GM21723 (cell line): ENCODE data around the gene PKM.
A peak's percentile ranks its signal among the peaks of the same experiment; 100 is the strongest.

Source experiments
- ATAC-seq: cut with Tn5 transposase; IDR thresholded peaks from one replicate; pipeline ENCODE4 v1.9.1; 2021; ENCODE audit warnings: mild to moderate bottlenecking, moderate library complexity; ENCODE audit not compliant: unreplicated experiment

Gene PKM

DNA sequence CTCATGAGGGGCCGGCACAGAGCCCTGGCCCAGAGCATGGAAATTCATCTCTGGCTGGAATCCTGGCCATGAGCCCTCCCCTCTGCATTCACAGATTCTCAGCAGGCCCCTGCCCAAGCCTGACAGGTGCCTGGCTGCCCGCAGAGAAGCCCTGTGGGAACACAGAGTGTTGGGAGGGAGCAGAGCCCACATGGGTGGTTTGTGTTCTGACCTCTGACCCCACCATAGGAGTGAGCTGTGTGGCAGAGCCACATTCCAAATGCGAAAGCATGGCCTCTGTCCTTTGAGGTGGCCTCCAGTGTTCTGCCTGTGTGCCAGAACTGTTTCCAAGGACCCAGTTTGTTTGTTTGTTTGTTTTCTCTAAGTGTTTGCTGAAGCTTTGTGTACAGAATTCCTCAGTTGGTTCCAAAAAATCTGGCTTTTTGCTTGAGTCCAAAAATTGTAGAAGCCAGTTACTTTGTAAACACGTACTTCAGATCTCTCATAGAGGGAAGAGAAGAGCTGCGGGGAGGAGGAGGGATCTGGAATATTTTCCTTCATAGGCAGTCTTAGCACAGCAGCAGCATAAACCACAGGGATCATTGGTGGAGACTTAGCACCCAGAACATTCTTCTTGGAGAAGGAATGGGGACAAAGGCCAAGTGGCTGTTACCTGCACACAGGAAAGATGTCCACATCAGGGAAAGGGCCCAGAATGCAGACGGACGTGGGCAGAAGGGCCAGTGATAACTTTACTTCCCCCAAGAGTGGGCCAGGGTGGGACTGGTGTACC, 69.4 kb downstream of the PKM start:
- no peak for ATAC-seq

DNA sequence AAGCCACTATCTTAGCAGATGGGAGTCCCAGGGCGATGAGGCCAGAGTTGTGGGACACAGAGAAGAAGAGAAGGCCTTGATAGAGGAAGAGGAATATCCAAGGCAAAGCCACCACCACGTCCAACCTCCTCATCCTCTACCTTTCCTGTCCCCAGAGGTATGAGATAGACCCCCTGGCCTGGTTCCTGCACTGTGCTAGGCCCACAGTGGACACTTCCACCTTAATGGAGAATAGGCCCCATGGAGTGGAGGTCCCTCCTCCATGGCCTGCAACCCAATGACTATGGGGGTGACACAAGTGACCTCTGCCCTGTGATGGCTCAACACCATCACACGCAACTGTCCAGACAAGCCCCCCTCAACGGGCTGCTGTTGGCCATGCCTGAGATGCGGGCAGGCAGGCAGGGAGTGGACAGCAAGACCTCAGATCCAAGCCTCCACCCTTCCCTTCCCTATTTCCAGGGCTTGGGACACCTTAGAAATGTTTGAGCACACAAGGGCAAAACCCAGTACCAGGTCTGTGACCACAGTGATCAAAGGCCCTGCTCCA, 70.2 kb downstream of the PKM start:
- no peak for ATAC-seq

DNA sequence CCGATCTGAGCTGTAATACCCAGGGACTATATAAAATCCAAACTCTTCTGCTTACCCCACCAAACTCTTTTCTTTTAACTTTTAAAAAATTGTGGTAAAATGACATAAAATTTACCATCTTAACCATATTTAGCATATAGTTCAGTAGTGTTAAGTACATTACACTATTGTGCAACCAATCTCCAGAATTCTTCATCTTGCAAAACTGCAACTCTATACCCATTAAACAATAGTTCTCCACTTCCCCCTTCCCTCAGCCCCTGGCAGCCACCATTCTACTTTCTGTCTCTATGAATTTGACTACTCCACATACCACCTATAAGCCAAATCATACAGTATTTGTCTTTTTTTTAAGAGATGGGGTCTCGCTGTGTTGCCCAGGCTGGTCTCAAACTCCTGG, 74.1 kb downstream of the PKM start:
- no peak for ATAC-seq

DNA sequence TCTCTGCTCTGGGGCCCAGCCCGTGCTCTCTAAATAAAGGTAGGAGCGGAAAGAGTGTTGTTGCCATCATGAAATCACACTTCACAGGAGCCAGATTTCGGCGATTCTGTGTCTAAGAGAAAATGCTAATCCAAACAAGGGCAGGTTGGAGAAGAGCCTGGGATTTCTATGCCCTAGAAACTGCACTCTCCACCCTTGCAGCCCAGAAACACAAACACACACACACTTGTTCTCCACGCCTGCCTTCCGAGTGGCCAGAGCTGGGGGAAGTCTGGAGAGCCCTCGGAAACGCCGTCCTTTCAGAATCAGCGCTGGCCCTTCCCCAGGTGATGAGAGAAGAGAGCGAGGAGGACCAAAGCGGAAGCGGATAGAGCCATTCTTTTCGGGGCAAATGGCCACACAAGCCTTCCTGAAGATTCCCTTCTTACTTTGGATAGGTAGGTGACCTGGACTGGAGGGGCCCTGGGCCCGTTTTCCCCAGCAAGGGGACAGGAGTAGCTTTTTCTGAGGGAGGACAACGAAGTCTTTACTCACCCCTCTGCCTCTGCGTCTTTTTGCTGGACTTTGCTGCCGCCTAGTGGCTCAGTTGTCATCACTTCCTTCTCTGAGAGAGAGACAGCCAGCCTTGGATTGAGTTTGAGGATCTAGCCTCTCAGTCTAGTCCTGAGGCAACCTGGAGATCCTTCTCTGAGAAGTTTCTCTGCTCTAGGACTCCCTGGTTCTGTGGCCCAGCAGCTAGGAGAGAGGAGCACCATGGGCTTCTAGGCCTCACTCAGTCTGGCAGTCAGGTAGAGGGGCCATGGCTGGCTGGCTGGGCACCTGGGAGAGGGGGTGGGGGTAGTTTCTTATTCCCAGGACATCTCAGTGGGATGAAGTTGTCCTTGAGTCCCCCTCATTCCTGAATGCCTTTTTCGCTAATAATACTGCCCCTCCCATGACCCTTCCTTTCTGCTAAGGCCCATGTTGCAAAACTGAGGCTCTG, 75.1 kb downstream of the PKM start:
- ATAC-seq: peak; percentile 61

DNA sequence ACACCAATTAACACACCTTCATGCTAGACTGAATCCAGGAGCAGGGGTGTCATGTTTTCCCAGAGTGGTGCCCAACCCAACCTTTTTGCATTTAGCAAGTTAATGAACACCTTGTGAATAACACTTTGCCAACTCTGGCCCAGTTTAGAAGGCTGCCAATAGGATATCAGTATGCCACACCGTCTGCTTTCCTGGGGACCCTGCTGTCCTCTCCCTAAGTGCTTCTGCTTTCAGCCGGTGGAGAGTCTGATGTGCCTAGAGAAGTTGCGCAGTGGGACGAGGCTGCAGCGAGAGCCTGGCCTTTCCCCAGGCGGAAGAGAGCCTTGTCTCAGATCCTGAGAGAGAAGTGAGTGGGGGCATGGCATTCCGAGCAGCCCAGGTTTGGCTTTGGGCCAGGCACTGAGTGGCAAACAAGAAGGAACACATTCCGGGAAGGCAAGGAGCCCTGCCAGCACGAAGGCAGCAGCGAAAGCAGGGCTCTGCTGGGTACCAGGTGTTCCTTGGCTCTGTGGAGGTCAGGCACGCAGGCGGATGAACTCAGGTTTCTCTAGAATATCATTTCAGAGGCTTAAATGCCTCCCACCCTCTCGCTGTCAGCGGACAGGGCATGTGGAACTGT, 75.9 kb downstream of the PKM start:
- no peak for ATAC-seq

DNA sequence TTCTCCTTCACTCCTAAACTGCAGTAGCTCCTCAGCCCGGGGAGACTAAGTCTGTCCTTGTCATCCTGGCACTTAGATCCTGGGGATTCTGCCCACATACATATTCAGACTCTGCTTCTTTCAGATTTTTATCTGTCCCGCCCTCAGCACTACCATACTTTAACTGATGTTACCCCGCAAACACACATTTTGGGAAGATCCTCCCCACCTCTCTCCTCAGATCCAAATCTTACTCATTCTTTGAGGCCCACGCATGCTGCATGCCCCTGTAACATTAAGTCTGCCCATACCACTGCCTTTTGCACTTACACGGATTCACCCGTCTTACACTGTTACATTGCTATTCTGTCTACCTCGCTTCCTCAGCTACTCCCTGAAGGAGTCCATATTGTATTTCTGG, 76.7 kb downstream of the PKM start:
- ATAC-seq: no peak

DNA sequence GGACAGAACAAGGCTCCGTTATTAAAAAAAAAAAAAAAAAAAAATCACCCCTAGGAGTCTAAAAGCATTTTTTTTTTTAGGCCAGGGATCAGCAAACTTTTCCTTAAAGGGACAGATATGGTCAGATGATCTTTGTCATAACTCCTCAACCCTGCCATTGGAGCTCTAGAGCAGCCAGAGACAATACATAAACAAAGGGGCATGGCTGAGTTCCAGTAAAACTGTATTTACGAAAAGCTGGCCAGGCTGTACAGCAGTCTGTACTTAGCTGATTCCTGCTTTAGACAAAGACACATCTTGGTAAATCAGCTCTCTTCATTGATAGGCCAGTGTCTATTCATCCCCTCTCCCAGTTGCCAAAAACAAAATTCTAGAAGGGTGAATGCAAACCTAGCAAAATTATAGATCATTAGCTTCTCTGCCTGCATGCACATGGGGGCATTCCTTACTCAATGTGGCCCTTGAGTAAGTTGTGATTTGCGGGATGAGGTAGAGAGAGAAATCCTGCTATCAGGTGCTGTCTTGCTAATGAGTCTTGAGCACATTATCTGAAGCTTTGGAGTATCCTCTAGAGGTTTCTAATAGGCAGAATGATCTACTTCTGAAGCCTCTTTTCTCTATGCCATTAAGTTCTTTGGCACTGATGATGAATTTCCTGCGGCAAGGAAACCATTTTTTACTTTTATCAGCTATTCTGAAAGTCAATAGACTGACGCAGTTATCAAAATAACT, 77.6 kb downstream of the PKM start:
- ATAC-seq: no peak
